ENCODE measurements around the gene NFE2L1. TPM values are rescaled to one million over a fixed set of nuclear protein-coding genes. Genes with fewer than 3 reads are reported as not detected.

The NFE2L1 gene
- total and polyA plus RNA-seq, 2 of the 8 experiments (the other 6 are each of a cell fraction or from before 2014, with no cell fraction given), result 140 to 143 TPM

DNA sequence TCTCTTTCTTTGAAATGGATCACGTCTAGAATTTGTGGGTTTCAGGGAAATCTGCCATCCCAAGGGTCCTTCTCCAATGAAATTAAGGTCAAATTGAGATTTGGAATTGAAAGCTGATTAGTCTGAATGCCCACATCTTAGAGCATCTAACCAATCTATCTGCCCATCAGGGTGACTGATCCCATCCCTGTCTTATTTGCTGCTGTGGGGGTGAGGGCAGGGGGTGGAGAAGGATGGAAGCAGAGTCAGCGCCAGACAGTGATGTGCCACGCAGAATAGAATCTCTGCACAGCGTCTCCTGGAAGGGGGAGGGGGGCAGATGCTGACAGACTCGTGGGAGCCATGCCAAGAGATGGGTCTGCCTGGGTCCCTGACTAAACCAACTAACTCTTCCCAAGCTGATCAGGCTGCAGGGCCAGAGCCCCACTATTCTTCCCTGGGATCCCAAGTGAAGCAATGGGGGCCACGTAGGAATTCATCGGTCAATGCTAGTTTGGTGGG is 45.2 kb upstream of the NFE2L1 start (continued):
- TF ChIP-seq, protein P1, sequence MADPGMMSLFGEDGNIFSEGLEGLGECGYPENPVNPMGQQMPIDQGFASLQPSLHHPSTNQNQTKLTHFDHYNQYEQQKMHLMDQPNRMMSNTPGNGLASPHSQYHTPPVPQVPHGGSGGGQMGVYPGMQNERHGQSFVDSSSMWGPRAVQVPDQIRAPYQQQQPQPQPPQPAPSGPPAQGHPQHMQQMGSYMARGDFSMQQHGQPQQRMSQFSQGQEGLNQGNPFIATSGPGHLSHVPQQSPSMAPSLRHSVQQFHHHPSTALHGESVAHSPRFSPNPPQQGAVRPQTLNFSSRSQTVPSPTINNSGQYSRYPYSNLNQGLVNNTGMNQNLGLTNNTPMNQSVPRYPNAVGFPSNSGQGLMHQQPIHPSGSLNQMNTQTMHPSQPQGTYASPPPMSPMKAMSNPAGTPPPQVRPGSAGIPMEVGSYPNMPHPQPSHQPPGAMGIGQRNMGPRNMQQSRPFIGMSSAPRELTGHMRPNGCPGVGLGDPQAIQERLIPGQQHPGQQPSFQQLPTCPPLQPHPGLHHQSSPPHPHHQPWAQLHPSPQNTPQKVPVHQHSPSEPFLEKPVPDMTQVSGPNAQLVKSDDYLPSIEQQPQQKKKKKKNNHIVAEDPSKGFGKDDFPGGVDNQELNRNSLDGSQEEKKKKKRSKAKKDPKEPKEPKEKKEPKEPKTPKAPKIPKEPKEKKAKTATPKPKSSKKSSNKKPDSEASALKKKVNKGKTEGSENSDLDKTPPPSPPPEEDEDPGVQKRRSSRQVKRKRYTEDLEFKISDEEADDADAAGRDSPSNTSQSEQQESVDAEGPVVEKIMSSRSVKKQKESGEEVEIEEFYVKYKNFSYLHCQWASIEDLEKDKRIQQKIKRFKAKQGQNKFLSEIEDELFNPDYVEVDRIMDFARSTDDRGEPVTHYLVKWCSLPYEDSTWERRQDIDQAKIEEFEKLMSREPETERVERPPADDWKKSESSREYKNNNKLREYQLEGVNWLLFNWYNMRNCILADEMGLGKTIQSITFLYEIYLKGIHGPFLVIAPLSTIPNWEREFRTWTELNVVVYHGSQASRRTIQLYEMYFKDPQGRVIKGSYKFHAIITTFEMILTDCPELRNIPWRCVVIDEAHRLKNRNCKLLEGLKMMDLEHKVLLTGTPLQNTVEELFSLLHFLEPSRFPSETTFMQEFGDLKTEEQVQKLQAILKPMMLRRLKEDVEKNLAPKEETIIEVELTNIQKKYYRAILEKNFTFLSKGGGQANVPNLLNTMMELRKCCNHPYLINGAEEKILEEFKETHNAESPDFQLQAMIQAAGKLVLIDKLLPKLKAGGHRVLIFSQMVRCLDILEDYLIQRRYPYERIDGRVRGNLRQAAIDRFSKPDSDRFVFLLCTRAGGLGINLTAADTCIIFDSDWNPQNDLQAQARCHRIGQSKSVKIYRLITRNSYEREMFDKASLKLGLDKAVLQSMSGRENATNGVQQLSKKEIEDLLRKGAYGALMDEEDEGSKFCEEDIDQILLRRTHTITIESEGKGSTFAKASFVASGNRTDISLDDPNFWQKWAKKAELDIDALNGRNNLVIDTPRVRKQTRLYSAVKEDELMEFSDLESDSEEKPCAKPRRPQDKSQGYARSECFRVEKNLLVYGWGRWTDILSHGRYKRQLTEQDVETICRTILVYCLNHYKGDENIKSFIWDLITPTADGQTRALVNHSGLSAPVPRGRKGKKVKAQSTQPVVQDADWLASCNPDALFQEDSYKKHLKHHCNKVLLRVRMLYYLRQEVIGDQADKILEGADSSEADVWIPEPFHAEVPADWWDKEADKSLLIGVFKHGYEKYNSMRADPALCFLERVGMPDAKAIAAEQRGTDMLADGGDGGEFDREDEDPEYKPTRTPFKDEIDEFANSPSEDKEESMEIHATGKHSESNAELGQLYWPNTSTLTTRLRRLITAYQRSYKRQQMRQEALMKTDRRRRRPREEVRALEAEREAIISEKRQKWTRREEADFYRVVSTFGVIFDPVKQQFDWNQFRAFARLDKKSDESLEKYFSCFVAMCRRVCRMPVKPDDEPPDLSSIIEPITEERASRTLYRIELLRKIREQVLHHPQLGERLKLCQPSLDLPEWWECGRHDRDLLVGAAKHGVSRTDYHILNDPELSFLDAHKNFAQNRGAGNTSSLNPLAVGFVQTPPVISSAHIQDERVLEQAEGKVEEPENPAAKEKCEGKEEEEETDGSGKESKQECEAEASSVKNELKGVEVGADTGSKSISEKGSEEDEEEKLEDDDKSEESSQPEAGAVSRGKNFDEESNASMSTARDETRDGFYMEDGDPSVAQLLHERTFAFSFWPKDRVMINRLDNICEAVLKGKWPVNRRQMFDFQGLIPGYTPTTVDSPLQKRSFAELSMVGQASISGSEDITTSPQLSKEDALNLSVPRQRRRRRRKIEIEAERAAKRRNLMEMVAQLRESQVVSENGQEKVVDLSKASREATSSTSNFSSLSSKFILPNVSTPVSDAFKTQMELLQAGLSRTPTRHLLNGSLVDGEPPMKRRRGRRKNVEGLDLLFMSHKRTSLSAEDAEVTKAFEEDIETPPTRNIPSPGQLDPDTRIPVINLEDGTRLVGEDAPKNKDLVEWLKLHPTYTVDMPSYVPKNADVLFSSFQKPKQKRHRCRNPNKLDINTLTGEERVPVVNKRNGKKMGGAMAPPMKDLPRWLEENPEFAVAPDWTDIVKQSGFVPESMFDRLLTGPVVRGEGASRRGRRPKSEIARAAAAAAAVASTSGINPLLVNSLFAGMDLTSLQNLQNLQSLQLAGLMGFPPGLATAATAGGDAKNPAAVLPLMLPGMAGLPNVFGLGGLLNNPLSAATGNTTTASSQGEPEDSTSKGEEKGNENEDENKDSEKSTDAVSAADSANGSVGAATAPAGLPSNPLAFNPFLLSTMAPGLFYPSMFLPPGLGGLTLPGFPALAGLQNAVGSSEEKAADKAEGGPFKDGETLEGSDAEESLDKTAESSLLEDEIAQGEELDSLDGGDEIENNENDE (IDR thresholded peaks at IDR 0.05; ENCODE audit: insufficient replicate concordance, low read length), result no peak
- TF ChIP-seq, protein P2, sequence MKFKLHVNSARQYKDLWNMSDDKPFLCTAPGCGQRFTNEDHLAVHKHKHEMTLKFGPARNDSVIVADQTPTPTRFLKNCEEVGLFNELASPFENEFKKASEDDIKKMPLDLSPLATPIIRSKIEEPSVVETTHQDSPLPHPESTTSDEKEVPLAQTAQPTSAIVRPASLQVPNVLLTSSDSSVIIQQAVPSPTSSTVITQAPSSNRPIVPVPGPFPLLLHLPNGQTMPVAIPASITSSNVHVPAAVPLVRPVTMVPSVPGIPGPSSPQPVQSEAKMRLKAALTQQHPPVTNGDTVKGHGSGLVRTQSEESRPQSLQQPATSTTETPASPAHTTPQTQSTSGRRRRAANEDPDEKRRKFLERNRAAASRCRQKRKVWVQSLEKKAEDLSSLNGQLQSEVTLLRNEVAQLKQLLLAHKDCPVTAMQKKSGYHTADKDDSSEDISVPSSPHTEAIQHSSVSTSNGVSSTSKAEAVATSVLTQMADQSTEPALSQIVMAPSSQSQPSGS (IDR thresholded peaks at IDR 0.05; ENCODE audit: low read length), result no peak
- TF ChIP-seq EP300 (IDR thresholded peaks at IDR 0.05; ENCODE audit: borderline replicate concordance in 1 of 2, low read depth in 2 of 2, low read length in 2 of 2), result no peak
- no peak for TF ChIP-seq KDM5A (IDR thresholded peaks at IDR 0.05; ENCODE audit: low read length)

Measured in H1 (cell line).